ENCODE data around the gene ENPP5.
"Not testable (repeated sequence)": the region's sequence is repeated elsewhere in the genome, so short reads cannot be mapped to it uniquely, and the experiment has no call there.

Gene ENPP5

GRCh38 chr6:46175446-46175845 lies 4.7 kb upstream of the ENPP5 start:
- no peak for DNase-seq (ENCODE audit: low read depth in 2 of 2)

DNA sequence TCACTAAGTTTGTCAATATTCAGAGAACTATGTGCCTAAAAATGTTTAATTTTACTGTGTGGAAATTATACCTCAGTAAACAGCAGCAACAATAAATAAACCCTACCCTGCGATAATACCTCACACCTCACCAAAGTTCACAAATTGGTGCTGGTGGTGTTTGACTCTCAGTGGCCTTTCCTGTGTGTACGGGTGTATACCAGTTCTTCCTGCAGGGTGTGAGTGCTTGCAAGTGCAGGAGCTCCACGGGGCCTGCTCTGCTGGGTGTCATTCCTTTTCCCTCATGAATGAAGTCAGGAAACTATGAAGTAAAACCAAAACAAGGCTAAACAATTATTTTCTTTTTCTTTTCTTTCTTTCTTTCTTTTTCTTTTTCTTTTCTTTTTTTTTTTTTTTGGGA lies 4.1 kb upstream of the ENPP5 start:
- DNase-seq (ENCODE audit: low read depth in 2 of 2): no peak

GRCh38 chr6:46172176-46172575 lies 1.4 kb upstream of the ENPP5 start:
- no peak for DNase-seq (ENCODE audit: low read depth in 2 of 2)

- no peak for DNase-seq (ENCODE audit: low read depth in 2 of 2)
Measured at GRCh38 chr6:46160102-46160501, 10.7 kb downstream of the ENPP5 start.

DNA sequence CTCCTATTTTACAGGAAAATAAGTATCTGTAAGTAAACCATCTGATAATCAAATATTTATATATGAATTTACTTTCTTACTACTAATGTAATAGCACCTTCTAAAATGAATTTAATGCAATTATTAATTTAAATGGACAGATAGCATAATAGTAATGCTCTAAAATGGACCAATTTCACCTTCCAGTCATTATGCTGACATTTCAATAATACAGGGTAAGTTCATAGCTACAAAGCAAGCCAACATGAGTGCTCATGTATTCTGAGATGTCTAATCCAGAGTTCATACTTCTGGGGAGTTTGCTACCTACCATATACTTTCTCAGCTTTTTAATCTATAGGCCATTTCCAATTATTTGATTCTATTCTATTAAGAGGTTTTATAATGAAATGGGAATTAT lies 11.6 kb downstream of the ENPP5 start:
- DNase-seq (ENCODE audit: low read depth in 2 of 2): no peak

GRCh38 chr6:46156701-46157100 lies 14.1 kb downstream of the ENPP5 start:
- DNase-seq (ENCODE audit: low read depth in 2 of 2): no peak

GRCh38 chr6:46149066-46149465 lies 21.7 kb downstream of the ENPP5 start:
- DNase-seq (ENCODE audit: low read depth in 2 of 2): not testable (repeated sequence)

DNA sequence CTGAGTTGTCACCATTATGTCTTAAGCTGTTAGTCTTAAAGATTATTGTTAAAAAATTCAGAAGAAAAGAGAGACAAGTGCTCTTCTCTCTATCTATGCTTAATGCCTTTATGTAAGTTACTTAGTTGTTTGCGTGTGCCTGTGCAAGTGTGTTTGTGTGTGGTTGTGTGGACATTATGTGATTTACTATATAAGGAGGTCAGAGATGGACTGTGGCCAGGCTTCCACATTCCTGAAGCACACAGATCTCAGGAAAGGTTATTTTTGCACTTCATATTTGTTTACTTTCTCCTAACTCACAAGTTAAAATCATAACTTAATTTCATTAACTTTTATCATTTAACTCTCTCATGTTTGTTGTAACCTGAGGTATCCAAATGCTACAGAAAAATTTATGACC lies 26.5 kb downstream of the ENPP5 start:
- no peak for DNase-seq (ENCODE audit: low read depth in 2 of 2)

DNA sequence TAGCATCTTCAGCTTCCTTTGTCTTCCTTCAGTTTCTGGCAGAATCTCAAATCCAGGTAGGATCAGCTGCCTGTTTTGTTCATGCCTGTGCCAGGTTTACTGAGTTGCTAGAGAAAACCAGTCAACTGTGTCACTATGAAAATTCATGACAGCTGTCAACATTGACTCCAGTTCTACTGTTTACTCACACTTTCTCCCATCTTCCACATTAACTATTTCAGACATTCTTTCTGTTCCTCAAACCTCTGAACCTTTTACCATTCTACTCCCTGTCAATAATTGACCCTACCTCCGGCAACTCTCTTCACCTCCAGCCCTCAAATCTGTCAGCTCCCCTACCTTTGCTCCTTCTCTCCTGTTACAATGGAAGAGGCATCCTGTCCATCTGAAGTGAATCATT lies 32.5 kb downstream of the ENPP5 start:
- no peak for DNase-seq (ENCODE audit: low read depth in 2 of 2)

DNA sequence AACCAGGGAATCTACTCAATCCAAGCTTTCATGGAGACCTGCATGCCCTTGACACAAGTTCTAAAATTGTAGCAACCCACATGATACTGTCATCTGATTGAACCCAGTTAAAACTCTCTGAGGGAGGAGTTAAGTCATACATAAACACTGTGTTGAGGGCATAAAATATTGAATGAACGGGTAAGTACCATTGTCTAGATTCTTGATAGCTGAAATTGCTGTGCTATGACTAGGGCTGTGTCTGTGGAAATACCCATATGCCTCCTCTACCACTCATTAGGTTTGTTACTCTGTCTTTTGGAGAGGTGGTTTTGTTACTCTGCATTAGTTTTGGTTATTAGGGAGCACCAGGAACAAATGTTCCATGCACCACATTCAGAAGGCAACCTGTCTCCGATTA lies 33.4 kb downstream of the ENPP5 start:
- no peak for DNase-seq (ENCODE audit: low read depth in 2 of 2)

DNA sequence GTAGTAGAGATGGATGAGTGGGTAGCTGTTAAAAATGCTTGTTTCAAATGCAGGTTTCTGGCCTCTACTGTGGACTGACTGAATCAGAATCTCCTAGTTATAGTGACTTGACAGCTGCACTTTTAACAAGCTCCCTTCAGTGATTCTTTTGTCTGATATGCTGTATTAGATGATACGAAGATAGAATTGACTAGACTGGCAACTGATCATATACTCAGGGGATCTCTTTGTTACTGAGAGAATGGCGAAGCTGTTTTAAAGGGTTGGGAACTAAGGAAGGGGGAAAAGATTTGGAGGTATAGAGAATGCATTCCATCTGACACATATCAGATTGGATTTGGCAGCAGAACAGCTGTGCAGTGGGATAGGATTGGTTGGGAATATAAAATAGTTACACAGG lies 33.9 kb downstream of the ENPP5 start:
- no peak for DNase-seq (ENCODE audit: low read depth in 2 of 2)

DNA sequence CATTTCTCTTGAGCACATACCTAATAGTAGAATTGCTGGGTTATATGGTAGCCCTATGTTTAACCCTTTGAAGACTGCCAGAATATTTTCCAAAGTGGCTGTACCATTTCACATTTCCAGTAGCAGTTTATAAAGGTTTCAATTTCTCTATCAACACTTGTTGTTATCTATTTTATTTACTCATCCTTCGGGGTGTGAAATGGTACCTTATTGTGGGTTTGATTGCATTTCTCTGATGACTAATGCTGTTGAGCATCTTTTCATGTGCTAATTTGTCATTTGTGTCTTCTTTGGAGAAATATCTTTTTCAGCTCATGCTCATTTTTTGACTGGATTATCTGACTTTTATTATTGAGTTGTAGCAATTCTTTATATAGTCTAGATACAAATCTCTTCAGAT lies 35.6 kb downstream of the ENPP5 start:
- DNase-seq (ENCODE audit: low read depth in 2 of 2): no peak

DNA sequence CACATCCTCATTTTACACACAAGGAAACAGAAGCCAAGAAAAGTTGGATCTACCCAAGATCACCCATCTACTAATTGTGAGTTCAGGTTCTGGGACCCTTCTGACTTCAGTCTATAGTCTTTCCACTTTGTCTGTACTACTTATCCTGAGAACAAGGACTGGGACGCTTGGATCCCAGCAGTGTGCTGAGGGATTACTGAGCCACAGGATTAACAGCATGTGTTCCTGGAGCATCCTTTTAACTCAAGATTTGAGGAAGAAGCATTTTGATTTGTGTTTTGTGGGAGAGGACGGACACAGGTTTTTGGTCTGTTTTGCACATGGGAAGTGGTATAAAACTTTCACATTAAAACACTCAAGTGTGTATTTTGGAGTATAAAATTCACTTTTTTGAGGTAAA lies 36.6 kb downstream of the ENPP5 start:
- DNase-seq (ENCODE audit: low read depth in 2 of 2): no peak

DNA sequence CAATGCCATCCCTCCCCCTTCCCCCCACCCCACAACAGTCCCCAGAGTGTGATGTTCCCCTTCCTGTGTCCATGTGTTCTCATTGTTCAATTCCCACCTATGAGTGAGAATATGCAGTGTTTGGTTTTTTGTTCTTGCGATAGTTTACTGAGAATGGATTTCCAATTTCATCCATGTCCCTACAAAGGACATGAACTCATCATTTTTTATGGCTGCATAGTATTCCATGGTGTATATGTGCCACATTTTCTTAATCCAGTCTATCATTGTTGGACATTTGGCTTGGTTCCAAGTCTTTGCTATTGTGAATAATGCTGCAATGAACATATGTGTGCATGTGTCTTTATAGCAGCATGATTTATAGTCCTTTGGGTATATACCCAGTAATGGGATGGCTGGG lies 39.5 kb downstream of the ENPP5 start:
- DNase-seq (ENCODE audit: low read depth in 2 of 2): not testable (repeated sequence)

- DNase-seq (ENCODE audit: low read depth in 2 of 2): no peak
Measured at GRCh38 chr6:46130666-46131065, 40.1 kb downstream of the ENPP5 start.

DNA sequence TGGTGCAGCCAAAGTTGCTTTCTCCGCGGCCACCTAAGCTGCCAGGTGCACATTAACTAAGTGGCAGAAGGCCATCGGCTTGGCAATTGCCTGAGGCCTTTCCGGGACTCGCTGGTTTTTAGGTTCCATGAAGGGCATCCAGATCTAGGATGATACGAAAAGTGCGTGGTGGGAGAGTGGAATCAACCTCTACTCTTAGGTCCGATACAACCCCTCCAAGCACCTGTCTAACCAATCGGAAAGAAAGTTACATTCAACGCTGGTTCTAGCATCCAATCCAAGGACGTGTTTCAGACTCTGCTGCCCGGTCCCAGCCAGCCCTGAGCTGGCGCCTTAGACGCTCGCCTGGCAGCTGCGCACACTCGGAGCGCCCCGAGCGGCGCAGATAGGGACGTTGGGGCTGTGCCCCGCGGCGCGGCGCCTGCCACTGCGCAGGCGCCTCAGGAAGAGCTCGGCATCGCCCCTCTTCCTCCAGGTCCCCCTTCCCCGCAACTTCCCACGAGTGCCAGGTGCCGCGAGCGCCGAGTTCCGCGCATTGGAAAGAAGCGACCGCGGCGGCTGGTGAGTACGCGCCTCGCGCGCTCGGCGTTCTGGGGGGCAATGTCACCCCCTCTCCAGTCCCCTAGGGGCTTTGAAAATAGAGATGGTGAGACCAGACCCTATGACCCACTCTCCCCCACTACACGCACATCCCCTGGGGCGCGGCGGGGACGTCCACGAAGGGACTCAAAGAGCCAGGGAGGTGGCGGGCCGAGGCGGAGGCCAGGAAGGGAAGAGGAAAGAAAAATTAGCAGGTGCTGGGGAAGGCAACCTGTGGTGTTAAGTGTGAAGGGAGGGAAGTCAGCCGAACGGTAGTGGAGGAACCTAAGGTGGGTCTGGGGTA lies 40.9 kb downstream of the ENPP5 start, which contains the start of gene ENPP4:
ENPP4 (plus strand) TSS at position 361 of the 883 bp plus-strand sequence. CDS start 9,595 bp downstream, outside the sequence.
- peak; percentile 78 to 85 for DNase-seq (ENCODE audit: low read depth in 2 of 2)

GRCh38 chr6:46129291-46129628 lies 41.5 kb downstream of the ENPP5 start:
- DNase-seq (ENCODE audit: low read depth in 2 of 2): no peak

GRCh38 chr6:46128476-46128875 lies 42.3 kb downstream of the ENPP5 start:
- DNase-seq (ENCODE audit: low read depth in 2 of 2): no peak

DNA sequence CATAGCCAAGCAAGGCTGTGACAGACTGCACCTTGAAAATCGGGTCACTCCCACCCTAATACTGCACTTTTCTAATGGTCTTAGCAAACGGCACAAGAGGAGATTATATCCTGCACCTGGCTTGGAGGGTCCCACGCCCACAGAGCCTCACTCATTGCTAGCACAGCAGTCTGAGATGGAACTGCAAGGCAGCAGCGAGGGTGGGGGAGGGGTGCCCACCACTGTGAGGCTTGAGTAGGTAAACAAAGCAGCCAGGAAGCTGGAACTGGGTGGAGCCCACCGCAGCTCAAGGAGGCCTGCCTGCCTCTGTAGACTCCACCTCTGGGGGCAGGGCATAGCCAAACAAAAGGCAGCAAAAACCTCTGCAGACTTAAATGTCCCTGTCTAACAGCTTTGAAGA lies 51.1 kb downstream of the ENPP5 start:
- not testable (repeated sequence) for DNase-seq (ENCODE audit: low read depth in 2 of 2)

GRCh38 chr6:46118836-46119235 lies 51.9 kb downstream of the ENPP5 start:
- DNase-seq (ENCODE audit: low read depth in 2 of 2): no peak

DNA sequence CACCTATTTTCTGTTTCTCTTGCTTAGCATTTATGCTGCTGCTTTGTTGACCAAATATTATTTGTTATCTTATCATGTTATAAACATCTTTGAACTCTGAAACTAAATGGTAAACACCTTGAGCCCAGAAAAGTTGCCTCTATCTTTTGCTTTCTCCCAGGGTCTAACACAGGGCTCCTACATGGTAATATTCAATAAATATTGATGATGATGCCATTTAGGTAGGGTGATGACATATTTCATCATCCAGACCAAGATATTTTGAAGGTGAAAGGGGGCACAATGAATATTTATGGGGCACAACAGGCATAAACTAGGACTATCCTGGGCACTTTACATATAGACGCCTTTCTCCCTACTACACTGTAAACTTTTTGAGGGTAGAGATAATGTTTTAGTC lies 52.6 kb downstream of the ENPP5 start:
- DNase-seq (ENCODE audit: low read depth in 2 of 2): no peak

DNA sequence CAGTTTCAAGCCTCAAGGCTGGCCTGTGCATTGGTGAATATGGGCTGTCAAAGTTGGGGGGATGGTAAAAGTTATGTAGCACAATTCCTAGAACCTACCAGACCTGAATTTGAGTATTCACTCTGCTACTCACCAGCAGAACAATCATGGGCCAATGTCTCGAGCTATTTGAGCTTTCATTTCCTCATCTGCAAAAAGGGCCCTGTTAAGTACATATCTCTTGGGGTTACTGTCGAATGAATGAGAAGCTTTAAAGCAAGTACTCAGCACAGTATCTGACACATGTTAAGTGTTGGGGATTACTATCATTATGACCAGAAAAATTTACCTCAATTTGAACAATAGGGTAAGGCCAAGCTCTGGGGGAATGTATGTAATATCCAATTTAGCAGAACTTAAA lies 54.5 kb downstream of the ENPP5 start:
- no peak for DNase-seq (ENCODE audit: low read depth in 2 of 2)

DNA sequence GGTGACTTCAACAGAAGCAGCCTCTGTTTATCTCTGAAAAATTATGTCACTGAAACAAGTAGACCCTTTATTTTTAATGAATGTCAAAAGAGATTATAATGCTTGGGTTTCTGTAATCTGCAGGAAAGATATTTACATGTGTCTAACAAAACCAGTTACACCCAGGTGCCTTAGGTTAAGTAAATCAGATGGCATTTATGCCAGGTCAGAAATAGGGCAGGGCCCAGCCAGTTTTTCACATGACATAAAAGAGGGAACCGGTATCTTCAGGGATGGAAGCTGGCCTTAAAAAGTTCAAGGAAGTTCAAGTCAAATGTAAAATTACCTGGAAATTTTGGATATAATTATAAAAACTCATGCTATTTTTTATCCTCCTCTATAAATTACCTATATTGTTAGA lies 55.1 kb downstream of the ENPP5 start:
- no peak for DNase-seq (ENCODE audit: low read depth in 2 of 2)

DNA sequence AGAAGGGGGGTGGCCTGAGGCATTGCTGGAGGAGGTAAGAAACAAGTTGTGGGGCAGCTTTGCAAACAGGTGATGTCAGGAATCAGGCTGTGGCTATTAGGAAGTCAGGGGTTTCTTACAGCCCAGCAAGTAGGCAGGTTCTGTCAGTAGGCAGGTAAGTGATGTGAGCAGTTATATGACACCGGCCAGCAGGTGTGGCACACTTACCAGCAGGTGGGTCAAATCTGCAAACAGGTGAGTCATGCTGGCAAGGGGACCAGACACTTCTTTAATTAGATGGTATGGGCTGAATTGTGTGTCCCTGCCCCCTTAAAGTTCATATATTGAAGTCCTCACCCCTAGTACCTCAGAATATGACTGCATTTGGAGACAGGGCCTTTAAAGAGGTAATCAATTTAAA lies 57.4 kb downstream of the ENPP5 start:
- no peak for DNase-seq (ENCODE audit: low read depth in 2 of 2)
